AG09309 (cell line): Measurements from ENCODE around the gene APBA3.
"Not testable (repeated sequence)": the region's sequence is repeated elsewhere in the genome, so short reads cannot be mapped to it uniquely, and the experiment has no call there.

ENCODE experiments used
- DNase-seq: peaks from one replicate; pipeline ENCODE4 v3.0.0-alpha.2; 2010; ENCODE audit warnings: low read depth
- H3K4me3 ChIP-seq: 2 replicates; pipeline ENCODE4 v1.5.1; 2011; ENCODE audit warnings: mild to moderate bottlenecking, low read depth, low read length, moderate library complexity; ENCODE audit not compliant: control insufficient read depth
- CTCF ChIP-seq: IDR thresholded peaks from 2 replicates; pipeline ENCODE4 v1.5.1; 2011; ENCODE audit warnings: mild to moderate bottlenecking, low read depth, low read length, inconsistent platforms; ENCODE audit not compliant: insufficient read depth, control insufficient read depth; ENCODE audit errors: missing control alignments

APBA3 gene

GRCh38 chr19:3759482-3760254 is 1.8 kb downstream of the APBA3 start:
- no peak for TF ChIP-seq CTCF
- DNase-seq, result no peak
- H3K4me3 ChIP-seq, result no peak overlapping the region

DNA sequence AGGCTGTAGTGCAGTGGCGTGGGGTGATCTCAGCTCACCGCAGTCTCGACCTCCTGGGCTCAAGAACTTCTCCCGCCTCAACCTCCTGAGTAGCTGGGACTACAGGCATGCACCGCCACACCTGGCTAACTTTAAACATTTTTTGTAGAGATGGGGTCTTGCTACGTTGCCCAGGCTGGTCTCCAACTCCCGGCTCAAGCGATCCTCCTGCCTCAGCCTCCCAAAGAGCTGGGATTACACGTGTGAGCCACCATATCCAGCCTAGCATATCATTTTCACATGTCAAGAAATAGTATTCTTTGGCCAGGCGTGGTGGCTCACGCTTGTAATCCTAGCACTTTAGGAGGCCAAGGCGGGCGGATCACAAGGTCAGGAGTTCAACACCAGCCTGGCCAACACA is 3.2 kb downstream of the APBA3 start:
- not testable (repeated sequence) for H3K4me3 ChIP-seq, DNase-seq

GRCh38 chr19:3757705-3758104 is 3.8 kb downstream of the APBA3 start:
- not testable (repeated sequence) for H3K4me3 ChIP-seq, DNase-seq

GRCh38 chr19:3753631-3754410 is 7.7 kb downstream of the APBA3 start:
- no peak overlapping the region for H3K4me3 ChIP-seq
- no peak for DNase-seq
- TF ChIP-seq CTCF, result no peak

DNA sequence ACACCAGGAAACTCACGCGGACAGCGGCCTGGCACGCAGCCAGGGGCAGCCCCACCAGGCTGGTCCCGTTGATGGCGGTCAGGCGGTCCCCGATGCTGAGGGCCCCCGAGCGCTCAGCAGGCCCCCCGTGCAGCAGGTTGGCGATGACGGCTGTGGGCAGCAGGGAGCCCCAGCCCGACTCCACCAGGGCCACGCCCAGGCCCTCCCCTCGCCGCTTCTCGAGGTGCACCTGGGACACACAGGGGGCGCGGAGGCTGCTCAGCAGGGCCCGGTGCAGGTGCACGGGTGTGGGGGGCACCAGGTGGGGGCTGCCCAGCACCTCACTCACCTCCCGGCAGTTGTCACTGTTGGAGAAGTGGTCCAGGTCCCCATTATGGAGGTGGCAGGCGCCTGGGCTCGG is 9.0 kb downstream of the APBA3 start:
- no peak for TF ChIP-seq CTCF
- no peak for DNase-seq

DNA sequence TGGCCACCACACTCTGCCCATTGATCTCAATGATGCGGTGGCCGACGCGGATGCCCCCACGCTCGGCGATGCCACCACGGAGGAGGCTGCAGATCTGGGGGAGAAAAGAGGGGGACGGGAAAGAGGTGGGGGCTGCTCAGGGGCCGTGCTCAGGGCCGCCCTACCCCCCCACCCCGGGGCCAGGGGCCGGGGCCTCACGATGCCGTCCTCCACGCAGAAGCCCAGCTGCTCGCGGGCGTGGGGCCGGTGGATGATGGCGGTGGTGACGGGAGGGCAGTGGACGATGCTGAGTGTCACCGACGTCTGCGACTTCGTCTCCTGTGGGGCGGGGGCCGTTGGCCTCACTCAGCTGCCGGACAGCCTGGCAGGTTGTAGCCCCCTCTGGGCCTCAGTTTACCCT is 10.3 kb downstream of the APBA3 start:
- H3K4me3 ChIP-seq, result no peak overlapping the region
- no peak for TF ChIP-seq CTCF
- no peak for DNase-seq

More for the DNA sequence above, 9.0 kb downstream of the APBA3 start:
- no peak overlapping the region for H3K4me3 ChIP-seq

DNA sequence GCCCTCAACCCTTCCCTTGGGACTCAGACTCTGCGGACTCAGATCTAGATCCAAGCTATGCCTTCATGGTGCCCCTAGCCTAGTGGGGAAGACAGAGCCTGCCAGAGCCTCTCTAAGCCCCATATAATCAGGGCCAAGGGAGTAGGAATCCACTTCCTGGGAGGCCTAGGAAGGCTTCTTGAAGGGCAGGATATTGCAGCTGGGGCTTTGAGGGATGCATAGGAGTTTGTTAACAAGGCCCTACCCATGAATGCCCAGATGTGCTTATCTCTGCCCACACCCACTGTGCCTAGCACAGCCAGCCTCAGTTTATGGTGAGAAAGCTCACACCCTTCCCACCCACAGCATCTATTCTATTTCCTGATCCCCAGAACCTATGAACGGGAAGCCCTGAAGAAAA is 11.3 kb downstream of the APBA3 start:
- no peak overlapping the region for H3K4me3 ChIP-seq
- no peak for TF ChIP-seq CTCF
- no peak for DNase-seq
